ENCODE measurements around the gene COL27A1. TPM values are rescaled to one million over a fixed set of nuclear protein-coding genes. Genes with fewer than 3 reads are reported as not detected.

Gene COL27A1
- total and polyA plus RNA-seq, 7 donors, result 1.4 to 13.3 (median 4.3) TPM

DNA sequence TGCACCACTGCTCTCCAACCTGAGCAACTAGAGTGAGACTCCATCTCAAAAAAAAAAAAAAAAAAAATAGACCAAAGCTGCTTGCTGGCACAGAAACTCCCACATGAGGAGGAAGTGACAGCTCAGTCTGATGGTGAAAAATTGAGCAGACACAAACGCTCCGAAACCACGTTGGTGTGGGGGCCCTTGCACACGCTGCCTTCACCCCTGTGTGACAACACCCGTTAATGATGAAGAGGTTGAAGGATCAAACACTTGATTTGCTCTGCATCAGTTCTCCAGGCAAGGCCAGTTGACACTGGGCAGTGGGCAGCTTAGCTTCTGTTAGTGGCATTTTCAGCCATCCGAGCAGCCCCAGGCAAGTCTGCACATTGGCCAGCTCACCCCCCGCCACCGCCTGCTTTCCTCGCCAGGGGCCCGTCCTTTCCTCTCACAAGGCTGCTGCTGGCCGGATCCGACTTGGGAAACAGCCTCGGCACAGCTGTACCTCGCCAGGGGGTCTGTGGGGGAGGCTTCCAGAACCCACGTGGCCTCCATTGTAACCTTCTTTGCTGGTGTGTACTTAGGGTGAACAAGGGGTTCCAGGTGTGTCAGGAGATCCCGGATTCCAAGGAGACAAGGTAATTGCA lies 79.8 kb downstream of the COL27A1 start:
- H3K9me3 ChIP-seq, result no peaks in the 10 kb centered on the region
- no peak for TF ChIP-seq POLR2A (IDR thresholded peaks at IDR 0.05)
- TF ChIP-seq, protein P1, sequence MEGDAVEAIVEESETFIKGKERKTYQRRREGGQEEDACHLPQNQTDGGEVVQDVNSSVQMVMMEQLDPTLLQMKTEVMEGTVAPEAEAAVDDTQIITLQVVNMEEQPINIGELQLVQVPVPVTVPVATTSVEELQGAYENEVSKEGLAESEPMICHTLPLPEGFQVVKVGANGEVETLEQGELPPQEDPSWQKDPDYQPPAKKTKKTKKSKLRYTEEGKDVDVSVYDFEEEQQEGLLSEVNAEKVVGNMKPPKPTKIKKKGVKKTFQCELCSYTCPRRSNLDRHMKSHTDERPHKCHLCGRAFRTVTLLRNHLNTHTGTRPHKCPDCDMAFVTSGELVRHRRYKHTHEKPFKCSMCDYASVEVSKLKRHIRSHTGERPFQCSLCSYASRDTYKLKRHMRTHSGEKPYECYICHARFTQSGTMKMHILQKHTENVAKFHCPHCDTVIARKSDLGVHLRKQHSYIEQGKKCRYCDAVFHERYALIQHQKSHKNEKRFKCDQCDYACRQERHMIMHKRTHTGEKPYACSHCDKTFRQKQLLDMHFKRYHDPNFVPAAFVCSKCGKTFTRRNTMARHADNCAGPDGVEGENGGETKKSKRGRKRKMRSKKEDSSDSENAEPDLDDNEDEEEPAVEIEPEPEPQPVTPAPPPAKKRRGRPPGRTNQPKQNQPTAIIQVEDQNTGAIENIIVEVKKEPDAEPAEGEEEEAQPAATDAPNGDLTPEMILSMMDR (IDR thresholded peaks at IDR 0.05), result no peak
- TF ChIP-seq POLR2AphosphoS5 (IDR thresholded peaks at IDR 0.05), result no peak
- 69 to 79% methylated on average over 16 of the region's 16 CpGs for WGBS, 2 donors
- no peak overlapping the region for H3K4me3 ChIP-seq
- no peaks in the 10 kb centered on the region for H3K36me3 ChIP-seq
- H3K27me3 ChIP-seq, result no peaks in the 10 kb centered on the region
- intact Hi-C loops (cut with DNase I), result no loop called here
- no peak for DNase-seq
- no peak overlapping the region for H3K27ac ChIP-seq
- H3K4me1 ChIP-seq, result peaks cover 0 to 3% (median 0%) of the 10 kb centered on the region in 4 donors

DNA sequence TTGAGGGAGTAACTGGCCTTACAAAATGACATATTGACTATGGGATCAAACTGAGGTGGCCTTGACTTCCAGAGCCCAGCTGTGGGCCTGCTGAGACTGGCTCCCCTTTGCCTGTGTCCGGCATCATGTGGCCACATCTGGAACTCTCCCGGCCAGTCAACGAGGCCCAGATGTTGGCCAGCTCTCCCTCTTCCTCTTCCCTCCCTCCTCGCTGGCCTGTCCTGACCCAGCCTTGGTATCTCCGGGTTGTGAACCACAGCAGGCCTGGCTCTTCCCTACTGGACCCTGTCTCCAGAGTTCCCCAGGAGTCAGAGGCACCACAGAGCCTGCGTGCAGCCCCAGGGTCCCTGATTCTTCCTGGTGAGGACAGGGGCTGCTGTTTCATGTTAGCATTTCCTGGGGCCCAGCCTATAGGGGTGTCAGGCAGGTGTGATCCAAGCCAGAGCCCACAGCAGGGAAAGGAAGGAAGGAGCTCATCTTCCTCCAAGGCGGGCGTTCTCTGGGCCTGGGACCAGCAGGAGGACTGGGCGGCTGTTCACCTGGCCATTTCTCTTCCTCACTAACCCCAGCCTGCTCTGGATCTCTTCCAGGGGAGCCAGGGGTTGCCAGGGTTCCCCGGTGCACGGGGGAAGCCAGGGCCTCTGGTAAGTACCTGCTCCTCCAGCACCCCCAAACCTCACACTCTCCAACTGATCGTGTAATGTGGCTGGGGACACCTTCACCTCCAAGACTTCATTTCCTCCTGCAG lies 81.2 kb downstream of the COL27A1 start:
- H3K36me3 ChIP-seq, result no peaks in the 10 kb centered on the region
- TF ChIP-seq EP300 (IDR thresholded peaks at IDR 0.05) (no peak), POLR2AphosphoS5 (IDR thresholded peaks at IDR 0.05) (no peak), POLR2A (IDR thresholded peaks at IDR 0.05) (no peak)
- TF ChIP-seq, protein P1 (IDR thresholded peaks at IDR 0.05), result no peak
- H3K27me3 ChIP-seq, result no peaks in the 10 kb centered on the region
- H3K4me1 ChIP-seq, result peaks cover 0 to 3% (median 0%) of the 10 kb centered on the region in 4 donors
- DNase-seq, result no peak
- H3K9me3 ChIP-seq, result no peaks in the 10 kb centered on the region
- 81 to 83% methylated on average over 12 of the region's 12 CpGs for WGBS, 2 donors
- H3K4me3 ChIP-seq, result no peak overlapping the region
- H3K27ac ChIP-seq, result no peak overlapping the region
- intact Hi-C loops (cut with DNase I), result no loop called here

- Histone ChIP-seq H3K4me1 (peaks cover 0 to 3% (median 0%) of the 10 kb centered on the region in 4 donors), H3K27me3 (no peaks in the 10 kb centered on the region), H3K36me3 (no peaks in the 10 kb centered on the region), H3K27ac (no peak overlapping the region), H3K4me3 (no peak overlapping the region), H3K9me3 (no peaks in the 10 kb centered on the region)
- no peak for TF ChIP-seq POLR2AphosphoS5 (IDR thresholded peaks at IDR 0.05)
- intact Hi-C loops (cut with DNase I), result no loop called here
- 91 to 94% methylated on average over 5 of the region's 5 CpGs for WGBS, 2 donors
- no peak for DNase-seq
These were observed 81.9 kb downstream of the COL27A1 start for GRCh38 chr9:114237247-114237646.

DNA sequence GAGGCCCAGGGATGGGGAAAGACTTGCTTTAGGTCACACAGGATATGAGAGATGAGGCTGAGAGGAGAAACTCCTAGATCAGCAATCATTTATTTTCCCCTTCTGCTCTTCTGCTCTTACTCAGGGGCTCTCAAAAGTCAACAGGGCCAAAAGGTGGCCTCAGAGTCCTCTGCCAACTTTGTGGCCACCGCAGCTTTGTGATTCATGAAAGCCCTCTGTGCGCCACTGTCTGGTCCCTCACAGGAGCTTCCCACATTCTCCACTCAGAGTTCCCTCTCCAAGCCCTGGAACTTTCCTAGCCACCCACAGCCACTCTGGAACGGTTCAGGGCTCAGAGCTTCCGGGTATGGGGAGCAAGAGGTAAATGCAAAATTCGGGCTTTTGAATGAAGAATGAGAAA lies 82.4 kb downstream of the COL27A1 start:
- Histone ChIP-seq H3K4me1 (peaks cover 0 to 3% (median 0%) of the 10 kb centered on the region in 4 donors), H3K36me3 (no peaks in the 10 kb centered on the region), H3K9me3 (no peaks in the 10 kb centered on the region), H3K27me3 (no peaks in the 10 kb centered on the region), H3K27ac (no peak overlapping the region), H3K4me3 (no peak overlapping the region)
- TF ChIP-seq, protein P1 (IDR thresholded peaks at IDR 0.05), result no peak
- TF ChIP-seq POLR2A (IDR thresholded peaks at IDR 0.05), result no peak
- no peak for TF ChIP-seq EP300 (IDR thresholded peaks at IDR 0.05)
- intact Hi-C loops (cut with DNase I), result no loop called here
- DNase-seq, result no peak
- 84 to 89% methylated on average over 5 of the region's 5 CpGs for WGBS, 2 donors

DNA sequence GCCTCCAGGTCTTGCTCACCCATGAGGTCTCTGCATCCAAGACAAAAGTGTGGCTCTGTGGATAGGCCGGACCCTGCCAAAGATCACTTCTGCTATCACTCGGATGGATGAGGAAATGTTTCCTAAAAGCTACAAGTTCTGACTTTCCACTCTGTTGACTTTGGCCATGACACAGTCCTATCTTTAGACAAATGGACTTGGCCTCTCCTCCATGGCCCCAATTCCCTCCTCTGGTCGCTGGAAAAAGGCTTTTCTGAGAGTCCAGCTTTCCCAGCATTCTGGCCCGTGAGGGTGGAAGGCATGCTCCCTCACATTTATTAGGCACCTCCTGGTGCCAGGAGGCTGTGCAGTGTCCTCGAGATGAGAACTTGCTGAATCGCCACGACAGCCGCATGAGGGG lies 83.1 kb downstream of the COL27A1 start:
- H3K9me3 ChIP-seq, result no peaks in the 10 kb centered on the region
- no peak overlapping the region for H3K27ac ChIP-seq
- intact Hi-C loops (cut with DNase I), result no loop called here
- no peaks in the 10 kb centered on the region for H3K36me3 ChIP-seq
- no peak for TF ChIP-seq POLR2AphosphoS5 (IDR thresholded peaks at IDR 0.05)
- no peak for TF ChIP-seq EP300 (IDR thresholded peaks at IDR 0.05)
- TF ChIP-seq, protein P1 (IDR thresholded peaks at IDR 0.05), result no peak
- DNase-seq, result no peak
- WGBS, 2 donors, result 81% methylated on average over 8 of the region's 8 CpGs
- no peak overlapping the region for H3K4me3 ChIP-seq
- no peaks in the 10 kb centered on the region for H3K27me3 ChIP-seq
- H3K4me1 ChIP-seq, result no peaks in the 10 kb centered on the region
